Astrocyte of the spinal cord (primary cell): Measurements from ENCODE around the gene RFX7.

Experiments
- DNase-seq: peaks from one replicate; pipeline ENCODE4 v3.0.0; 2011; ENCODE audit warnings: low read depth, low spot score
- H3K4me3 ChIP-seq: 2 replicates; pipeline ENCODE4 v1.5.1; 2011; ENCODE audit warnings: low read depth, mild to moderate bottlenecking, low read length, moderate library complexity
- CTCF ChIP-seq: IDR thresholded peaks from 2 replicates; pipeline ENCODE4 v1.5.1; 2012; ENCODE audit warnings: low read depth, mild to moderate bottlenecking, low read length, inconsistent platforms
- in situ Hi-C: cut with HindIII; loops from 2 replicates; pipeline ENCODE4 v1.10.0; 2017; ENCODE audit warnings: low sequenced_read_pairs

RFX7 gene

GRCh38 chr15:56047354-56047753, 196.3 kb downstream of the RFX7 start:
- in situ Hi-C loops = no loop called here

GRCh38 chr15:56045068-56045748, 198.5 kb downstream of the RFX7 start:
- no peak for TF ChIP-seq CTCF
- DNase-seq = no peak
- in situ Hi-C loops = no loop called here
- no peak overlapping the region for H3K4me3 ChIP-seq

More at GRCh38 chr15:56047354-56047753, 196.3 kb downstream of the RFX7 start:
- no peak for TF ChIP-seq CTCF
- DNase-seq = peak; percentile 63
- no peak overlapping the region for H3K4me3 ChIP-seq

DNA sequence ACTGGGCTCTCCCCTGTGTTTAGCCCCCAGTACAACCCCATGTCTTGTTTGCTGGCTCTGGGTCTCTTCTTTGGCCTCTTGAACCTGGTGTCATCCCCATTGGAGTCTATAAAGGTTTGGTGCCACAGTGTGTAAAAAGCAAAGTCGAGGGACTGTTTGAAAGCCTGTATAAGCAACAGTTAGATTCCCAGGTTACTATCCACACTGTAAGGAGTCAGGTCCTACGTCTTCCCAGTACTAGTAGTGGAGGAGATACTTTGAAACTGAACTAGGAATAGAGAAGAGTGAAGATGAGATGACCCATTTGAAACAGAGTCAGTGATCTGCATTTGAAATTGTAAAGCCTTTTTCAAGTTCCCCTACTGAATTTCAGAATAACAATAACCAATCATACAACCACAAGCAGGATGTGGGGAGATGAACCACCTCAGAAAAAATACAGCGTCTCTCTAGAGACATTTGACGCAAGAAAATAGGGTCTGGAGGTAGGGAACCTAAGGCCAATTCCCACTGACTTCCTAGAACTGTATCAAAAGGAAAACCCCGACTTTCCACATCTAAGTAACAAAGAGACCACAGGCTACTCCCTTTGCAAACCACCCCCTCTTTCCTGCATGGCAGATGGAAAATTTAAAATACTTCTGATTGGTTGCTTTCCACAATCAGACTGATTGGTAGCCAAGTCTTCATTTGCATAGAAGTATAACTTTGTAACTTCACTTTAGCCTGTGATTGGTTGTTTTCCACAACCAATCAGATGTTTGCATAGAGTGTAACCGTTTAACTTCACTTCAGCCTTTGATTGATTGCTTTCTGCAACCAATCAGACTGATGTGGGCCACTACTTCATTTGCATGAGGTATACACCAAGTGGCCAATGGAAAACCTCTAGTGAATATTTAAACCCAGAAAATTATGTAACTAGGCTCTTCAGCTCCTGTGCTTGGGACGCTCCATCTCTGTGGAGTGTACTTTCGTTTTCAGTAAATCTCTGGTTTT, 200.4 kb downstream of the RFX7 start:
- in situ Hi-C loops = no loop called here

GRCh38 chr15:56042498-56042897, 201.2 kb downstream of the RFX7 start:
- in situ Hi-C loops = no loop called here
- H3K4me3 ChIP-seq = no peak overlapping the region
- DNase-seq = no peak
- no peak for TF ChIP-seq CTCF

More for the DNA sequence above, 200.4 kb downstream of the RFX7 start:
- DNase-seq = no peak
- no peak for TF ChIP-seq CTCF
- no peak overlapping the region for H3K4me3 ChIP-seq

- in situ Hi-C loops = no loop called here
- TF ChIP-seq CTCF = no peak
- no peak overlapping the region for H3K4me3 ChIP-seq
- DNase-seq = no peak
These were observed 201.6 kb downstream of the RFX7 start for GRCh38 chr15:56042031-56042430.

GRCh38 chr15:56040081-56041035, 203.3 kb downstream of the RFX7 start:
- H3K4me3 ChIP-seq = no peak overlapping the region
- in situ Hi-C loops = no loop called here
- DNase-seq = peak; percentile 94
- no peak for TF ChIP-seq CTCF
